Measurements from ENCODE around the gene HMG20A. TPM values are rescaled to one million over a fixed set of nuclear protein-coding genes. Genes with fewer than 3 reads are reported as not detected.
A peak's percentile ranks its signal among the peaks of the same experiment; 100 is the strongest.
"Not testable (repeated sequence)": the region's sequence is repeated elsewhere in the genome, so short reads cannot be mapped to it uniquely, and the experiment has no call there.

The HMG20A gene
- total RNA-seq, 1 donor from 2014 or later: 34.0 TPM

GRCh38 chr15:77409259-77410156 lies 11.2 kb upstream of the HMG20A start:
- DNase-seq: peak; percentile 26

DNA sequence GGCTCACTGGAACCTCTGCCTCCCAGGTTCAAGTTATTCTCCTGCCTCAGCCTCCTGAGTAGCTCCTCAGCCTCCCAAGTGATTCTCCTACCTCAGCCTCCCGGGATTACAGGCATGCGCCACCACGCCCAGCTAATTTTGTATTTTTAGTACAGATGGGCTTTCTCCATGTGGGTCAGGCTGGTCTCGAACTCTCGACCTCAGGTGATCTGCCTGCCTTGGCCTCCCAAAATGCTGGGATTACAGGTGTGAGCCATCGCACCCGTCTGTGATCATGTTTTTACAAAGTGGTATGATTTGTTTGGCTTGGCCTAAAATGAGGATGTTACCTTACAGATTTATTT lies 10.6 kb upstream of the HMG20A start:
- DNase-seq: not testable (repeated sequence)

DNA sequence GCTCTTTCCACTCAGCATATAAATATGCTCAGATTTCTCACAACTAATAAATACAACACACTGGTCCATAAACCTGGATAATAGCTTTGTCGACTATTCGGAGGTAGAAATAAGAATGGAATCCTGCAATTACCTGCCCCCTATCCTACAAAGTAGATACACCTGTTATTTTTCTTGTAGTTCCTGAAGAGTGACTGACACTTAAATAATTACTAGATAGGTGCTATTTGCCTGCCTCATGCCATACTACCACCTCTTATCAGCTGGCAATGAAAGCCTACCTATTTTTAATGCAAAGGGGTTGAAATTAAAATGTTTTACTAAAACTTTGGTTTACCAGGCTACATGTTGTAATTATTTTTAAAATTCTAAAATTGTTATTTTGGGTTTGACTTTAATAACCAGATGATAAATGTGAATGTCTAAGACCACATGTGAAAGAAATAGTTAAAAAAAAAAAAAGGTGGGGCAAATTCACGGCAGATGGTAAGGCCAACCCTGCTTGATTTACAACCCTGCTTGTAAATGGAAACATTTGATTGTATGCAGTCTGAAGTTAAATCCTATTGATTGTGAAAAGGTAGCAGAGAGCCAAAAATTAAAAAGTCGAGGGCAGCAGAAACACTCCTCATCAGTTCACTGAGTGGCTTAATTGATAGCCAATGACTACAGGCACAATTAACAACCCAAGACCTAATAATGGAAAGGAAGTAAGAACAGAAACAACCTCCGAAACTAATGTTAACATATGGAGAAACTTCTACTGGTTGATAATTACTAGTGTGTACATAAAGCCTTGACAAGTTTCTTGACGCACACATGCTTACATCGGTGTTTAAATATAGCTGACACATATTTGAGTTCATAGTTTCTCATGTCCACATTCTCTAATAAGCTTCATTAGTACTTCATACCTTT lies 9.7 kb upstream of the HMG20A start:
- DNase-seq: no peak

DNA sequence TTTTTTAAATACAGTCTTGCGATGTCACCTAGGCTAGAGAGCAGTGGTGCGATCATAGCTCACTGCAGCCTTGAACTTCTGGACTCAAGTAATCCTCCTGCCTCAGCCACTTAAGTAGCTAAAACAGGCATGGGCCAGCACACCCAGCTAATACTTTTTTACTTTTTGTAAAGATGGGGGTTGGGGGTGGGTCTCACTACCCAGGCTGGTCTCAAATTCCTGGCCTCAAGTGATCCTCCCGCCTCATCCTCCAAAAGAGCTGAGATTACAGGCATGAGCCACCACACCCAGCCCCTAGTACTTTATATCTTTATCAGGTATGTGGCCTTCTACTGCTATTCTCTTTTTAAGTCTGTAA lies 9.1 kb upstream of the HMG20A start:
- no peak for DNase-seq

GRCh38 chr15:77412972-77413698 lies 7.6 kb upstream of the HMG20A start:
- DNase-seq: no peak

- DNase-seq: no peak
These were observed 6.9 kb upstream of the HMG20A start for GRCh38 chr15:77413699-77414349.

- DNase-seq: no peak
These were observed 5.8 kb upstream of the HMG20A start for GRCh38 chr15:77414789-77415442.

DNA sequence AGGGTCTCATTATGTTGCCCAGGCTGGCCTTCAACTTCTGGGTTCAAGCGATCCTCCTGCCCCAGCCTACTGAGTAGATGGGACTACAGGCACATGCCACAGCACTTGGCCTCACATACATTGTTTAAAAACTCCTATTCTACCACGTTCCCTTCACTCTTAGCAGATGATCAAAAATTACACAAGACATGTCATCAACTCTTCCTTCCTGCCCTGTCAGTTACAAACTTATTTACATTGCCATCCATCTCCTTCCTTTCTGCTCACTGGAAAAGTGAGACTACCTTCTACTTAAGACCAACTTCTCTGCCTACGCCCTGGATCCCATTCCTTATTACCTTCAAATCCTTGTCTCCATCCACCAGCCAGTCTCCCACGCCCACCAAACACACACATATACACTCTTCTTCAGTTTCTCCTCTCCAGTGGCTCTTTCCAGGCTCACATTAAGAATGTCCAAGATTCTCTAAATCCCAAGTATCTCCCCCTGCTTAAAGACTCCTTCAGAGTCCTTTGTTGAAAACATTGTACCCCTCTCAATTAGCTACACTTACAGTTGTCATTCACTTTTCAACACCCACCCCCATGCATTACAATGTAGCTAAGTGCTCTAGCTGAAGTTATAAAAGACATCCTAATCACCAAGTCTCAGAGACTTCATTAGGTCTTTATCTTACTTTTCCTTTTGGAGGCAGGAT lies 5.1 kb upstream of the HMG20A start:
- no peak for DNase-seq

GRCh38 chr15:77416148-77416455 lies 4.6 kb upstream of the HMG20A start:
- peak; percentile 26 for DNase-seq

- no peak for DNase-seq
These were observed 3.7 kb upstream of the HMG20A start for GRCh38 chr15:77416954-77417353.

- no peak for DNase-seq
These were observed 3.1 kb upstream of the HMG20A start for GRCh38 chr15:77417602-77418001.

- DNase-seq: peak; percentile 48
These were observed 2.2 kb upstream of the HMG20A start for GRCh38 chr15:77418391-77418965.

DNA sequence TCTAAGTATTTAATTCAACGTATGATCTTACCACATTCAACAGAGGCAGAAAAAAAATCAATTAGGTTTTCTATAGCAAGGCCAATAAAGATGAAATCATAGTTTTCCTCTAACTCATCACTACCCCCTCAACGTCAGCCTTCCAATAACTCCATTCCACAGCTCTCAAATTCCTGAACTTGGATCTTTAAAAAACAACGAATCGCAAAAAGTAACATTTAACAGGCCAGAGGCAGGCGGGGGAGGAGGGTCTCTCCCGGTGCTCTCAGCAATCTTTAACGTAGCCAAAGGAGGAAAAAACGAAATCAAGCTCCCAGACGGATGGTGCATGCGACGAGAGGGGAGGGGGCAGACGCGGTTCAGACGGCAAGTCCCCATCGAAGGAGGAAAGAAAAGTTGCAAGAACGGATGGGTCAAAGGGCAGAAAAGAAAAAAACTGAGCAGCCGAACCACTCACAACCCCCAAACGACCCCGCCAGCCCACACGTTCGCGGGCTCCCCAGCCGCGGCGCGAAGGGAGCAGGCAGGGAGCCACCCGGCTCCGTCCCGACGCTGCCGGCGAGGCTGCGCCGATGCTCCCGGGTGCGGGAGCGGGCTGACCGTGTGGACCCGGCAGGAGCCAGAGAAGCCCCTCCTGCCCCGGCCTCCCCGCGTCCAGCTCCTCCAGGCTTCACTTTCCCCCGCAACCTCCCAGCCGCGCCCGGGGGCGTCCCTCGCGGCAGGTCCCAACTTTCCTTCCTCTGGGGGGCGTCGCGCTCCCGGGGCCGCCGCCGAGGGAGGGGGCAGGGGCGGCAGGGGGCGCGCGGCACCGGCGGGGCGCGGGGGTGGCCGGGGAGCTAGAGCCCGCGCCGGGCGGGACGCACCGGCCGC lies 1.5 kb upstream of the HMG20A start:
- DNase-seq: peak; percentile 63

- DNase-seq: peak; percentile 99
These were observed 665 bp upstream of the HMG20A start, which contains the start of gene PEAK1 for GRCh38 chr15:77419836-77420609. TSS of gene PEAK1 (minus strand) at chr15:77420104. CDS start at chr15:77181926, 238,178 bp downstream.

DNA sequence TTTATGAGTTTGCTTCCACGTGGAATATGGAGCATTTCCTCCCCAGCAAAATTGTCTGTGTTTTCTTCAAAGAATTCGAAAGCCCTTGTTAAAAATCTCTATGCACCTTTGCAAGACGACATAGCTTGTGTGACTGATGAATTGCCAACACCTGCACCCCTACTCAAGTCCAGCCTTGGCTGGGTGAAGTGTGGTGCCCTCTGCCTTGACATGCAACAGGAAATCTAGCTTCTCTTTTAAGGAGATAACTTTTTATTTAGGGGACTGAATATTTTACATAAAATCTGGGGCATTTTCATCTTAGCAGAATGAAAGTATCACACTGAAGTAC lies 647 bp downstream of the HMG20A start:
- DNase-seq: peak; percentile 39

- no peak for DNase-seq
These were observed 4.4 kb downstream of the HMG20A start for GRCh38 chr15:77425104-77425503.

DNA sequence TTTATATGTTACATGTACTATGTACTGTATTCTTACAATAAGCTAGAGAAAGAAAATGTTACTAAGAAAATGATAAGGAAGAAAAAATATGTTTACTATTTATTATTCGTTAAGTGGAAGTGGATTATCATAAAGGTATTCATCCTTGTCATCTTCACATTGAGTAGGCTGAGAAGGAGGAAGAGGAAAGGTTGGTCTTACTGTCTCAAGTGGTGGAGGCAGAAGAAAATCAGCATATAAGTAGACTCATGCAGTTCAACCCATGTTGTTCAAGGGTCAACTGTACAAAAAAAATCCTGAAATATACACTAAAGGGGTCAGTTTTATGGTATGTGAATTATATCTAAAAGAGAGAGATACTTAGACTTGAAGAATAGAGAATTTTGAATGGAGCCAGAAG lies 5.7 kb downstream of the HMG20A start:
- DNase-seq: no peak

GRCh38 chr15:77426871-77427270 lies 6.2 kb downstream of the HMG20A start:
- no peak for DNase-seq

DNA sequence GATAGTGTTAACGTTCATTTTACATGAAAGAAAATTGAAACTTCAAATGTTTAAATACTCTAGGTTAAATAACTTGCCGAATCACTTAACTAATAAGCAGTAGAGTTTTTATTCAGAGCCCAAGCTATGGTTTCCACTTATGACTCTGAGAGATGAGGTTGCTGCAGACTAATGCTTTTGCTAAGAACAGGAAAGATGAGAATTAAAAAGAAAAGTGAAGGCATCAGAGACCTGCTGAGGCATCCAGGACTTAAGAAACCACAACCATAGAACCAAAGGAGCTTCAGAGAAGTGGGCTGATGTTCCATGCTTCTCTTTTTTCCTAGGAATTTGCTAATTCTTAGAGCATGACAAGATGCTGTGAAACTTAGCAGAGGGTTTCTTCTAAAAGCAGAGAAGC lies 9.5 kb downstream of the HMG20A start:
- DNase-seq: no peak

All from dermis blood vessel endothelial cell (primary cell).